KBM-7 (cell line): Measurements from ENCODE around the gene GDE1.
"Not testable (repeated sequence)": the region's sequence is repeated elsewhere in the genome, so short reads cannot be mapped to it uniquely, and the experiment has no call there.

ENCODE experiments used
- DNase-seq: peaks from one replicate; pipeline ENCODE4 v3.0.0-alpha.2; 2015
- in situ Hi-C: fragments of 300-500 bp; cut with MboI; formaldehyde crosslinking; loops from 2 replicates; pipeline ENCODE4 v1.14.3; 2020; ENCODE audit warnings: low sequenced_read_pairs, low pct_unique_long_range_greater_than_20kb, mixed read lengths

GDE1 gene

GRCh38 chr16:19521471-19522396, at the start of gene GDE1:
Gene GDE1 (minus strand): TSS chr16:19522098. CDS start chr16:19521964, 134 bp downstream.
- in situ Hi-C loops: no loop called here
- peak; percentile 93 for DNase-seq

GRCh38 chr16:19567560-19567959, 45.7 kb upstream of the GDE1 start:
- in situ Hi-C loops: no loop called here
- no peak for DNase-seq

GRCh38 chr16:19566362-19566761, 44.5 kb upstream of the GDE1 start:
- DNase-seq: no peak
- in situ Hi-C loops: no loop called here

- DNase-seq: no peak
- in situ Hi-C loops: no loop called here
These were observed 41.5 kb upstream of the GDE1 start for GRCh38 chr16:19563377-19563776.

GRCh38 chr16:19560078-19560477, 38.2 kb upstream of the GDE1 start:
- no peak for DNase-seq
- in situ Hi-C loops: no loop called here

GRCh38 chr16:19559242-19559910, 37.5 kb upstream of the GDE1 start:
- peak; percentile 78 for DNase-seq
- in situ Hi-C loops: no loop called here

- in situ Hi-C loops: no loop called here
- peak; percentile 96 for DNase-seq
These were observed 34.3 kb upstream of the GDE1 start for GRCh38 chr16:19555938-19556771.

GRCh38 chr16:19555186-19555937, 33.5 kb upstream of the GDE1 start, which contains the start of gene VPS35L:
Gene VPS35L (plus strand): TSS chr16:19555703. CDS start chr16:19555730, 27 bp downstream.
- peak; percentile 99 for DNase-seq
- in situ Hi-C loops: no loop called here

- in situ Hi-C loops: no loop called here
- DNase-seq: no peak
These were observed 27.8 kb upstream of the GDE1 start for GRCh38 chr16:19549673-19550072.

GRCh38 chr16:19548144-19548543, 26.2 kb upstream of the GDE1 start:
- no peak for DNase-seq
- in situ Hi-C loops: no loop called here

- in situ Hi-C loops: not testable (repeated sequence)
- peak; percentile 33 for DNase-seq
These were observed 21.5 kb upstream of the GDE1 start for GRCh38 chr16:19543278-19543996.

- in situ Hi-C loops: no loop called here
- DNase-seq: no peak
These were observed 20.4 kb upstream of the GDE1 start for GRCh38 chr16:19542138-19542821.

GRCh38 chr16:19540241-19540970, 18.5 kb upstream of the GDE1 start:
- DNase-seq: no peak
- in situ Hi-C loops: no loop called here

GRCh38 chr16:19532601-19533000, 10.7 kb upstream of the GDE1 start:
- in situ Hi-C loops: no loop called here
- DNase-seq: no peak

GRCh38 chr16:19528666-19529065, 6.8 kb upstream of the GDE1 start:
- DNase-seq: no peak
- in situ Hi-C loops: no loop called here

- in situ Hi-C loops: no loop called here
These were observed 5.3 kb upstream of the GDE1 start for GRCh38 chr16:19527161-19527560.

GRCh38 chr16:19525385-19525723, 3.5 kb upstream of the GDE1 start:
- DNase-seq: no peak
- in situ Hi-C loops: no loop called here

More at GRCh38 chr16:19527161-19527560, 5.3 kb upstream of the GDE1 start:
- DNase-seq: no peak
